Sigmoid colon (tissue), 7 donors: ENCODE data around the gene ZFP91. TPM values are rescaled to one million over a fixed set of nuclear protein-coding genes. Genes with fewer than 3 reads are reported as not detected.

Experiments used
- DNase-seq: peaks from one replicate; pipeline ENCODE4 v3.0.0-alpha.2; 2019
- H3K27ac ChIP-seq, 4 donors: fragments of 200-600 bp; sonication (generic); one replicate each; pipeline ENCODE4 v1.5.1; 2016 to 2019; ENCODE audit warnings: mild to moderate bottlenecking in 1 of 4
- H3K27me3 ChIP-seq, 3 donors: fragments of 200-600 bp; sonication (generic); one replicate each; pipeline ENCODE4 v1.5.1; 2019; ENCODE audit warnings: mild to moderate bottlenecking in 1 of 3
- H3K36me3 ChIP-seq, 4 donors: fragments of 200-600 bp; sonication (generic); one replicate each; pipeline ENCODE4 v1.5.1; 2016 to 2019
- H3K4me1 ChIP-seq, 4 donors: fragments of 200-600 bp; sonication (generic); one replicate each; pipeline ENCODE4 v1.5.1; 2017 to 2019
- H3K4me3 ChIP-seq, 4 donors: fragments of 200-600 bp; sonication (generic); one replicate each; pipeline ENCODE4 v1.5.1; 2017 to 2019; ENCODE audit warnings: mild to moderate bottlenecking in 2 of 4, moderate library complexity in 1 of 4
- H3K9me3 ChIP-seq, 4 donors: fragments of 200-600 bp in 3 of 4; sonication (generic) in 3 of 4; one replicate each; pipeline versions ENCODE4 v1.5.1 to v1.6.1; 2013 to 2019
- CTCF ChIP-seq, 4 experiments: fragments of 450-650 bp in 3 of 4; fragments of 200-600 bp in 1 of 4; IDR thresholded peaks; one replicate each; pipeline ENCODE4 v1.5.1; 2016 to 2019; ENCODE audit warnings: antibody characterized with exemption in 4 of 4, mild to moderate bottlenecking in 3 of 4, moderate library complexity in 2 of 4
- EP300 ChIP-seq, 4 donors: sonication (generic); formaldehyde crosslinking; IDR thresholded peaks; one replicate each; pipeline ENCODE4 v1.6.1; 2017; ENCODE audit warnings: antibody characterized with exemption in 4 of 4
- POLR2A ChIP-seq, 2 donors: fragments of 450-650 bp; IDR thresholded peaks; one replicate each; pipeline ENCODE4 v1.6.1; 2016; ENCODE audit warnings: antibody characterized with exemption in 2 of 2, mild to moderate bottlenecking in 2 of 2, moderate library complexity in 2 of 2
- POLR2AphosphoS5 ChIP-seq, 4 donors: sonication (generic); formaldehyde crosslinking; IDR thresholded peaks; one replicate each; pipeline ENCODE4 v1.6.1; 2017; ENCODE audit warnings: antibody characterized with exemption in 4 of 4
- WGBS, 2 donors: extraction: QIAGEN DNeasy Blood & Tissue Kit; methylation state at CpG; one replicate each; pipeline ENCODE4 v1.1.7; 2013; 5-methylcytosine and 5-hydroxymethylcytosine counted together
- intact Hi-C: fragments of 100-400 bp; cut with DNase I; formaldehyde crosslinking; loops from one replicate; pipeline ENCODE4 v1.15.1; 2023
- polyA plus RNA-seq, 3 donors: library from polyadenylated mRNA; stranded (reverse); fragments of 200-250 nt; gene quantifications; one replicate each; pipeline ENCODE4 v1.2.3, GENCODE V29; 2013
- total RNA-seq, 4 donors: library from RNA; depleted of rRNA; stranded (reverse); fragments of >200 nt; gene quantifications; one replicate each; pipeline ENCODE4 v1.1.0, GENCODE V29; 2016
- donor health status: healthy with polysubstance abuse.
- donor health status: Bipolar disorder and iron deficiency.
- donor health status: healthy.

ZFP91 gene
- total and polyA plus RNA-seq, 7 donors = 31.6 to 77.4 (median 68.4) TPM

DNA sequence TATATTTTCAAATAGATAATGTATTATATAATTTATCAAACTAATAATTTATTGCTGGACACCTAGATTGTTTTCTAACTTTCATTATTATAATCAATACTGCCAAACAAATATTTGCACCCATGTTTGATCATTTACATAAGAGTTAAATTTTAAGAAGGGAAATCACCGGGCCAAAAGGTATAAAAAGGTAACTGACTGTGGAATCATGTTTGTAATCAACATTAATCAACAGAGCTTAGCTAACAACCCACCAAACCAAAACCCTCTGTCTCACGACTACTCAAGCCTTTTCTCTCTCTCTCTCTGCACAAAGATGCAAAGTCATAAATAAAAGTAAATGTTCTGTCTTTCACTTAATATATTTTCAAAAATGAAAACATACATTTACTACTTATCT is 18.0 kb upstream of the ZFP91 start:
- Histone ChIP-seq H3K27ac (no peak overlapping the region), H3K36me3 (peaks cover 0 to 39% (median 2%) of the 10 kb centered on the region in 4 donors), H3K4me3 (no peak overlapping the region), H3K4me1 (no peaks in the 10 kb centered on the region), H3K9me3 (no peaks in the 10 kb centered on the region), H3K27me3 (no peaks in the 10 kb centered on the region)
- TF ChIP-seq CTCF (IDR thresholded peaks at IDR 0.05) (no peak), POLR2AphosphoS5 (IDR thresholded peaks at IDR 0.05) (no peak), EP300 (IDR thresholded peaks at IDR 0.05) (no peak), POLR2A (IDR thresholded peaks at IDR 0.05) (no peak)
- DNase-seq = no peak
- WGBS, 2 donors = 4 to 61% methylated on average over 2 of the region's 2 CpGs
- intact Hi-C loops = no loop called here

DNA sequence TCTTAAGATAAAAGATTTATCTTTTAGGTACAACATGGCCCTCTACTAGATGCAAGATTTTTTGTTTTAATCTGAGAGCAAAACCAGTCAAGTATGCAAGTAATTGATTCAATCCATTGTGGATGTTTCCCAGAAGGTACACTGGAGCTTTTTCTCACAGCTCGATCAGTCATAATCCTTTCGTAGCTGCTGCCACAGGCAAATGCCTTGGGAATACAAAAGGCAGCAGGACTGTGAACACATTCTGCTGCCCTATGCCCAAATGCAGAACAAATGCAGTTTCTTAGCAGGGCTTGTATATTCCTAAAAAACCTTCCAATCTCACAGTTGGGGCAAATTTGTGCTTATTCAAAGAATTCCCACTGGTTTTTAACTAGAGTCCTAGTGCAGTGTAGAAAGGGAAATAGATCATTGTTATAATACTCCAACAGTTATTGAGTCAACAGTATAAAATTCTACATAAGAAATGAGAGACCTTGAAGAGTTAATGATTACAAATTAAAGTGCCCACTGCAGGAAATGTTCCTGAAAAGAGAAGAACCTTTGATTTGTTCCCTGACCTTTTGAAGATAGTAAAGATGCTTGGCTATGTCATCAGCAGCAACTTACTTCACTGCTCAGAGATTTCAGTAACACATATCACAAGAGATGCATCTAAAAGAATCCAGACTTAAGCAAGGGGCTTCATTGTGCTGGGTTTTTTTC is 17.3 kb upstream of the ZFP91 start:
- H3K9me3 ChIP-seq = no peaks in the 10 kb centered on the region
- no peak for TF ChIP-seq POLR2A (IDR thresholded peaks at IDR 0.05)
- TF ChIP-seq POLR2AphosphoS5 (IDR thresholded peaks at IDR 0.05) = no peak
- TF ChIP-seq EP300 (IDR thresholded peaks at IDR 0.05) = no peak
- TF ChIP-seq CTCF (IDR thresholded peaks at IDR 0.05) = no peak
- DNase-seq = no peak
- no peaks in the 10 kb centered on the region for H3K27me3 ChIP-seq
- no peak overlapping the region for H3K27ac ChIP-seq
- H3K4me1 ChIP-seq = no peaks in the 10 kb centered on the region
- no peak overlapping the region for H3K4me3 ChIP-seq
- intact Hi-C loops = no loop called here
- 27 to 73% methylated on average over 2 of the region's 2 CpGs for WGBS, 2 donors
- peaks cover 0 to 39% (median 2%) of the 10 kb centered on the region in 4 donors for H3K36me3 ChIP-seq

DNA sequence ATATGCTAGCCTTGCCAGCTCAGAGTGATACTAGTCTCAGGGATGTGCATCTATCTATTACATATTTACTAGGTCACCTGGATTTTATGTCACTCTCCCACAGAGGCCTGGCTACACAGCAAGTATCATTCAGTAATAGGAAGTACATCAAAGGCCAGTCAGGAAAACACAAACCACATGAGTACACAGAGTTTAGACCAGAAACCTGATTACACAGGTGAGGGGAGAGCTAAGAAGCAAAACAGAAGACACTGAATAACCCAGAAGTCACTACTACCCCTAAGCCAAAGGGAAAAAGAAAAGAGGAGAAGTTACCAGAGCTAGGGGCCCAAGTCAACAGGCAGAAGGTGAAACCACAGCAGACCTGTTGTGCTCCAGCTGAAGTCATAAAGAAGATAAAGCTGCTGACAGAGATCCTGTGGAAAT is 16.5 kb upstream of the ZFP91 start:
- Histone ChIP-seq H3K27ac (no peak overlapping the region), H3K4me1 (no peaks in the 10 kb centered on the region), H3K27me3 (no peaks in the 10 kb centered on the region), H3K4me3 (no peak overlapping the region), H3K9me3 (no peaks in the 10 kb centered on the region), H3K36me3 (peaks cover 0 to 43% (median 2%) of the 10 kb centered on the region in 4 donors)
- no peak for TF ChIP-seq EP300 (IDR thresholded peaks at IDR 0.05)
- no peak for TF ChIP-seq CTCF (IDR thresholded peaks at IDR 0.05)
- no peak for TF ChIP-seq POLR2AphosphoS5 (IDR thresholded peaks at IDR 0.05)
- intact Hi-C loops = no loop called here
- no peak for DNase-seq

DNA sequence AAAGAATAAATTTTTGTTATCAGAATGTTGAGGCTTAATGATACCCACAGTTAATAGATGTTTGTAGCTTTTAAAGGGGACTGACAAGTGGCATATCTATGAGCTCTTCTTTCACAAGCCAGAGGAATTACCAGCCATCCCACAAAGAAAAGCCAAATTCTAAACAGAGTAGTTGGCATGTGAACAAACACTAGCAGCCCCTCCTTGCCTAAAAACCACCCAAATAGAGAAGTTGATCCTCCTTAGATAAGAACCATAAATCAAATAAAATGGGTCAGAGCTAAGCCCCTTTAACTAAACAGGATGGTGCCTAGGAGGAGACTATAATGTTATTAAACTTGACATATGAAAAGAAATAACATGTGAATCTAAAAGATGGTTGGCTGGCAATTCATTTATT is 14.6 kb upstream of the ZFP91 start:
- intact Hi-C loops = no loop called here

More for the DNA sequence above, 14.6 kb upstream of the ZFP91 start:
- H3K4me1 ChIP-seq = no peaks in the 10 kb centered on the region
- H3K27me3 ChIP-seq = no peaks in the 10 kb centered on the region
- TF ChIP-seq POLR2A (IDR thresholded peaks at IDR 0.05) (no peak), CTCF (IDR thresholded peaks at IDR 0.05) (no peak), POLR2AphosphoS5 (IDR thresholded peaks at IDR 0.05) (no peak), EP300 (IDR thresholded peaks at IDR 0.05) (no peak)
- H3K4me3 ChIP-seq = no peak overlapping the region
- peaks cover 0 to 50% (median 2%) of the 10 kb centered on the region in 4 donors for H3K36me3 ChIP-seq
- no peak overlapping the region for H3K27ac ChIP-seq
- DNase-seq = no peak
- H3K9me3 ChIP-seq = no peaks in the 10 kb centered on the region
